HL-60 (cell line): ENCODE data around the gene CCDC169.

ENCODE experiments used
- DNase-seq, 2 experiments: peaks; one replicate each; pipeline ENCODE4 v3.0.0-alpha.2; 2010 to 2020; ENCODE audit warnings: low read depth in 1 of 2, low spot score in 1 of 2
- H3K27ac ChIP-seq: fragments of 250-450 bp; sonication (Bioruptor Pico); replicated peaks from 2 replicates; pipeline ENCODE4 v1.5.1; 2020; ENCODE audit warnings: mild to moderate bottlenecking, moderate library complexity
- H3K27me3 ChIP-seq: fragments of 250-450 bp; sonication (Bioruptor Pico); 2 replicates; pipeline ENCODE4 v1.5.1; 2021; ENCODE audit warnings: mild to moderate bottlenecking, moderate library complexity; ENCODE audit not compliant: insufficient read depth, poor library complexity, severe bottlenecking
- H3K4me3 ChIP-seq: replicated peaks from 2 replicates; pipeline ENCODE4 v1.5.1; 2011; ENCODE audit warnings: mild to moderate bottlenecking, control low read depth, low read length; ENCODE audit not compliant: insufficient read depth
- GABPA ChIP-seq: IDR thresholded peaks from 2 replicates; pipeline ENCODE4 v1.6.1; 2012; ENCODE audit warnings: low read depth
- POLR2AphosphoS5 ChIP-seq: IDR thresholded peaks from 2 replicates; pipeline ENCODE4 v1.6.1; 2012; ENCODE audit warnings: low read depth
- SPI1 ChIP-seq: IDR thresholded peaks from 2 replicates; pipeline ENCODE4 v1.6.1; 2012; ENCODE audit warnings: low read depth, mild to moderate bottlenecking, borderline replicate concordance
- TF ChIP-seq, protein P1 (sequence below): IDR thresholded peaks from 2 replicates; pipeline ENCODE4 v1.6.1; 2012; ENCODE audit warnings: low read depth; ENCODE audit not compliant: insufficient replicate concordance
- TF ChIP-seq, protein P2 (sequence below): IDR thresholded peaks from one replicate; pipeline ENCODE4 v1.5.1; 2011; ENCODE audit warnings: low read length, control low read depth, inconsistent platforms; ENCODE audit not compliant: insufficient read depth

CCDC169 gene

DNA sequence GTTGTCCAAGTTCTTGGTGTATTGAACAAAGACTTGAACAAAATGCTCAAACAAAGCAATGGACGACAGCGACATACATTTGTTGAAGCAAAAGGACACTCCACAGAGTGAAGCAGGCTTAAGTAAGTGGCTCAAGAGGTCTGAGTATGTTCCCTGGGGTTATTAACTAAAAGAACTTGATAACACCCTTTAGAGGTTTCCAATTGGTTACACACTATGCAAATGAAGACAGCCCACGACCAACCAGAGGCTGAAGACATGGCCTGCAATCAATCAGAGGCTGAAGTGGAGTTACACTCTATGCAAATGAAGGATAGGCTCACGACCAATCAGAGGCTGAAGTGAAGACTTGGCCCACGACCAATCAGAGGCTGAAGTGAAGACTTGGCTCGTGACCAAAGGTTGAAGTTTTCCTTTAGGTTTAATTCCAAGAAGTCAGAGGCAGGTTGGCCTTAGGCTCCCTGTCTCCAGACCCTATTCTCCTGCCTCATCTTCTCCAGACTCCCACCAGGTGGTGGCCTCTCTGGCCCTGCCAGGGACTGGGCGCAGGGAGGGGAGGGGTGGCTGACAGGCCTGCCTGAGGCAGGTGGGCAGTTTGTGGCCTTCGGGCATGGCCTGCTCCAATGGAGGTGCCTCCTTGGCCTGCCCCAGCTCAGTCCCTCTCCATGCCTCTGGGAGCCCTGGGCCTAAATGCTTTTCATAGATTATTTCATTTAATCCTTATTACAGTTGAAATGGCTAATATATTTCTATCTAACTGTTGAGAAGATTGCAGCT is 38.1 kb downstream of the CCDC169 start:
- Histone ChIP-seq H3K27me3 (no peaks in the 10 kb centered on the region), H3K27ac (no peak overlapping the region), H3K4me3 (no peak overlapping the region)
- no peak for DNase-seq
- no peak for TF ChIP-seq GABPA
- TF ChIP-seq, protein P1, sequence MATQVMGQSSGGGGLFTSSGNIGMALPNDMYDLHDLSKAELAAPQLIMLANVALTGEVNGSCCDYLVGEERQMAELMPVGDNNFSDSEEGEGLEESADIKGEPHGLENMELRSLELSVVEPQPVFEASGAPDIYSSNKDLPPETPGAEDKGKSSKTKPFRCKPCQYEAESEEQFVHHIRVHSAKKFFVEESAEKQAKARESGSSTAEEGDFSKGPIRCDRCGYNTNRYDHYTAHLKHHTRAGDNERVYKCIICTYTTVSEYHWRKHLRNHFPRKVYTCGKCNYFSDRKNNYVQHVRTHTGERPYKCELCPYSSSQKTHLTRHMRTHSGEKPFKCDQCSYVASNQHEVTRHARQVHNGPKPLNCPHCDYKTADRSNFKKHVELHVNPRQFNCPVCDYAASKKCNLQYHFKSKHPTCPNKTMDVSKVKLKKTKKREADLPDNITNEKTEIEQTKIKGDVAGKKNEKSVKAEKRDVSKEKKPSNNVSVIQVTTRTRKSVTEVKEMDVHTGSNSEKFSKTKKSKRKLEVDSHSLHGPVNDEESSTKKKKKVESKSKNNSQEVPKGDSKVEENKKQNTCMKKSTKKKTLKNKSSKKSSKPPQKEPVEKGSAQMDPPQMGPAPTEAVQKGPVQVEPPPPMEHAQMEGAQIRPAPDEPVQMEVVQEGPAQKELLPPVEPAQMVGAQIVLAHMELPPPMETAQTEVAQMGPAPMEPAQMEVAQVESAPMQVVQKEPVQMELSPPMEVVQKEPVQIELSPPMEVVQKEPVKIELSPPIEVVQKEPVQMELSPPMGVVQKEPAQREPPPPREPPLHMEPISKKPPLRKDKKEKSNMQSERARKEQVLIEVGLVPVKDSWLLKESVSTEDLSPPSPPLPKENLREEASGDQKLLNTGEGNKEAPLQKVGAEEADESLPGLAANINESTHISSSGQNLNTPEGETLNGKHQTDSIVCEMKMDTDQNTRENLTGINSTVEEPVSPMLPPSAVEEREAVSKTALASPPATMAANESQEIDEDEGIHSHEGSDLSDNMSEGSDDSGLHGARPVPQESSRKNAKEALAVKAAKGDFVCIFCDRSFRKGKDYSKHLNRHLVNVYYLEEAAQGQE: no peak

DNA sequence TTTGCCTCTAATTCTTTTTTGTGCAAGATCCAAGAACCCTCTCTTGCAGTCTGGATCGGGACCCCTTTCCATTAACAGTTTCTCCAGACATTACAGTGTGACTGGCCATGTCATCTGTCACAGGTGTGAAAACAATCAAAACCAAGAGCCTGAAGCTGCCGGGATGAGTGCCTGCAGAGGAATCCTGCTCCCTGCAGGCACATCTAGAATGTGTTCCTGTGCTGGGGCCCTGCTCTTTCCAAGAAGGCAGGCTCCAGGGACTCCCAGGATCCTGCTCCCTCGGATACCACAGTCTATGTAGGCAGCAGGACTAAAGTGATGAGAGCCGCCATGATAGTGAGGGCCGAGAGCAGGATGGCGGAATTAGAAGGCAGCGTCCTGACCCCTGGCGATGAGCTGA is 38.8 kb downstream of the CCDC169 start:
- no peak for DNase-seq
- no peak for TF ChIP-seq GABPA
- no peak for TF ChIP-seq SPI1
- TF ChIP-seq, protein P1: no peak
- no peak for TF ChIP-seq POLR2AphosphoS5
- TF ChIP-seq, protein P2, sequence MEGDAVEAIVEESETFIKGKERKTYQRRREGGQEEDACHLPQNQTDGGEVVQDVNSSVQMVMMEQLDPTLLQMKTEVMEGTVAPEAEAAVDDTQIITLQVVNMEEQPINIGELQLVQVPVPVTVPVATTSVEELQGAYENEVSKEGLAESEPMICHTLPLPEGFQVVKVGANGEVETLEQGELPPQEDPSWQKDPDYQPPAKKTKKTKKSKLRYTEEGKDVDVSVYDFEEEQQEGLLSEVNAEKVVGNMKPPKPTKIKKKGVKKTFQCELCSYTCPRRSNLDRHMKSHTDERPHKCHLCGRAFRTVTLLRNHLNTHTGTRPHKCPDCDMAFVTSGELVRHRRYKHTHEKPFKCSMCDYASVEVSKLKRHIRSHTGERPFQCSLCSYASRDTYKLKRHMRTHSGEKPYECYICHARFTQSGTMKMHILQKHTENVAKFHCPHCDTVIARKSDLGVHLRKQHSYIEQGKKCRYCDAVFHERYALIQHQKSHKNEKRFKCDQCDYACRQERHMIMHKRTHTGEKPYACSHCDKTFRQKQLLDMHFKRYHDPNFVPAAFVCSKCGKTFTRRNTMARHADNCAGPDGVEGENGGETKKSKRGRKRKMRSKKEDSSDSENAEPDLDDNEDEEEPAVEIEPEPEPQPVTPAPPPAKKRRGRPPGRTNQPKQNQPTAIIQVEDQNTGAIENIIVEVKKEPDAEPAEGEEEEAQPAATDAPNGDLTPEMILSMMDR: no peak
- no peak overlapping the region for H3K4me3 ChIP-seq
- H3K27me3 ChIP-seq: no peaks in the 10 kb centered on the region
- no peak overlapping the region for H3K27ac ChIP-seq

DNA sequence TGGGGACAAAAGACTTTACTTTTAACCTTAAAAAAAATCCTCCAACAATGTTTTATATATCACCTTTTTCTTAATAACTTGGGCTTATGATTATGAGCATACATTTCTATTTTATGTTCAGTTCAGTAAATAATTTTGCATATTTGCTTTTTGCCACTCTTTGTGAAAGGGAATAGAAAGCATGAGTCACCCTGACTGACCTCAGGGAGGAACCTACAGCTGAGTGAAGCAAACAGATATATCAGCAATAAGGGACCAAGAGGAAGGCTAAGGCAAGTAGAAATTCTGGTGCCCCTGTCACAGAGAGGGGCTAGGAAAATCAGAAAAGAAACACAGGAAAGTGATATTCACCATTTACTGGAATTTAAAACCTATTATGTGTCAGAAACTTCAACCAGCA is 46.1 kb downstream of the CCDC169 start:
- no peak for DNase-seq
- TF ChIP-seq, protein P2: no peak
- TF ChIP-seq, protein P1: no peak
- no peak for TF ChIP-seq SPI1
- no peak for TF ChIP-seq POLR2AphosphoS5
- TF ChIP-seq GABPA: no peak
- no peak overlapping the region for H3K27ac ChIP-seq

More for the DNA sequence above, 46.1 kb downstream of the CCDC169 start:
- Histone ChIP-seq H3K4me3 (no peak overlapping the region), H3K27me3 (no peaks in the 10 kb centered on the region)
